ENCODE results near the gene TMEM213. TPM values are rescaled to one million over a fixed set of nuclear protein-coding genes. Genes with fewer than 3 reads are reported as not detected.
"Not testable (repeated sequence)": the region's sequence is repeated elsewhere in the genome, so short reads cannot be mapped to it uniquely, and the experiment has no call there.

The TMEM213 gene
- total RNA-seq, 1 experiment from 2014 or later, result not detected

DNA sequence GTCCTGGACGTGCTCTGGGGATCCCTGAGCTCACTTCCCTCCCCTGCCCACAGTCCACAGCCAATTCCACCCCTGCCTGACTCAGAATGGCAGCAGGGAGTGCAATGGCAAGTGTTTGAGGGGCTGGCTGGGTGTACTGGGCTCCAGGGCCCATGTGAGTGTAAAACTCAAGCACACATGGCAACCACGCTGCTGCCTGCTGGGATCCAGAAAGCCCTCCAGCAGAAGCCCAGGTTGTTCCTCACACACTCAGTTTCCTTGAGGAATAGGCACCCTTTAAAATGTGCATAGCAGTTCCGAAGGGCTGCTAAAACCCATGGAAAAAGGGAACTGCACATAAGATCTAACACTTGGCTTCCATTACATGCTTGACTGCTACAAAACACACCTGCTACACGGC, 11.6 kb downstream of the TMEM213 start:
- ChIA-PET POLR2A (no interaction called here), RAD21 (ENCODE audit: low non-redundant PET in 1 of 2, low total read pairs in 2 of 2, uncharacterized antibody in 2 of 2, unreplicated experiment in 2 of 2) (no interaction called here), CTCF (no interaction called here)
- Histone ChIP-seq H3K4me2 (ENCODE audit: low read length) (no peak overlapping the region), H3K36me3 (ENCODE audit: control insufficient read depth in 1 of 2, insufficient read depth in 2 of 2, low read length in 2 of 2) (no peaks in the 10 kb centered on the region), H4K20me1 (ENCODE audit: insufficient read depth) (no peaks in the 10 kb centered on the region), H3K27ac (ENCODE audit: low read depth, low read length) (no peak overlapping the region), H3K9me2 (ENCODE audit: insufficient read depth) (no peaks in the 10 kb centered on the region), H2AFZ (ENCODE audit: low read depth, low read length, poor library complexity, severe bottlenecking) (no peak overlapping the region), H3K9ac (ENCODE audit: low read length) (no peak overlapping the region), H3K4me1 (ENCODE audit: control insufficient read depth in 1 of 2, insufficient read depth in 2 of 2, low read length in 2 of 2) (no peaks in the 10 kb centered on the region), H3K4me3 (replicated peaks in 1 of 2; ENCODE audit: low read depth in 1 of 2, low read length in 2 of 2) (no peak overlapping the region), H3K9me3 (ENCODE audit: control insufficient read depth in 1 of 2, insufficient read depth in 1 of 2, low read depth in 1 of 2, low read length in 2 of 2) (no peaks in the 10 kb centered on the region), H3K79me2 (ENCODE audit: insufficient read depth, low read length) (no peaks in the 10 kb centered on the region), H3K27me3 (ENCODE audit: insufficient read depth, low read length) (no peaks in the 10 kb centered on the region)
- no peak for ATAC-seq
- TF ChIP-seq YY1 (IDR thresholded peaks at IDR 0.05; ENCODE audit: extremely low read depth, insufficient replicate concordance, low read depth, low read length) (no peak), JUND (IDR thresholded peaks at IDR 0.05) (no peak), ELF1 (IDR thresholded peaks at IDR 0.05; ENCODE audit: borderline replicate concordance, low read depth) (no peak), TCF7L2 (IDR thresholded peaks at IDR 0.05; ENCODE audit: borderline replicate concordance, extremely low read depth, insufficient read depth, insufficient read length) (no peak), ZBTB33 (IDR thresholded peaks at IDR 0.05; ENCODE audit: extremely low read depth, insufficient replicate concordance, low read length) (no peak), SIN3A (IDR thresholded peaks at IDR 0.05; ENCODE audit: low read depth) (no peak), SP1 (IDR thresholded peaks at IDR 0.05; ENCODE audit: low read depth) (no peak), EGR1 (IDR thresholded peaks at IDR 0.05; ENCODE audit: low read depth) (no peak), RAD21 (IDR thresholded peaks at IDR 0.05; ENCODE audit: low read depth) (no peak)
- TF ChIP-seq, protein P1, sequence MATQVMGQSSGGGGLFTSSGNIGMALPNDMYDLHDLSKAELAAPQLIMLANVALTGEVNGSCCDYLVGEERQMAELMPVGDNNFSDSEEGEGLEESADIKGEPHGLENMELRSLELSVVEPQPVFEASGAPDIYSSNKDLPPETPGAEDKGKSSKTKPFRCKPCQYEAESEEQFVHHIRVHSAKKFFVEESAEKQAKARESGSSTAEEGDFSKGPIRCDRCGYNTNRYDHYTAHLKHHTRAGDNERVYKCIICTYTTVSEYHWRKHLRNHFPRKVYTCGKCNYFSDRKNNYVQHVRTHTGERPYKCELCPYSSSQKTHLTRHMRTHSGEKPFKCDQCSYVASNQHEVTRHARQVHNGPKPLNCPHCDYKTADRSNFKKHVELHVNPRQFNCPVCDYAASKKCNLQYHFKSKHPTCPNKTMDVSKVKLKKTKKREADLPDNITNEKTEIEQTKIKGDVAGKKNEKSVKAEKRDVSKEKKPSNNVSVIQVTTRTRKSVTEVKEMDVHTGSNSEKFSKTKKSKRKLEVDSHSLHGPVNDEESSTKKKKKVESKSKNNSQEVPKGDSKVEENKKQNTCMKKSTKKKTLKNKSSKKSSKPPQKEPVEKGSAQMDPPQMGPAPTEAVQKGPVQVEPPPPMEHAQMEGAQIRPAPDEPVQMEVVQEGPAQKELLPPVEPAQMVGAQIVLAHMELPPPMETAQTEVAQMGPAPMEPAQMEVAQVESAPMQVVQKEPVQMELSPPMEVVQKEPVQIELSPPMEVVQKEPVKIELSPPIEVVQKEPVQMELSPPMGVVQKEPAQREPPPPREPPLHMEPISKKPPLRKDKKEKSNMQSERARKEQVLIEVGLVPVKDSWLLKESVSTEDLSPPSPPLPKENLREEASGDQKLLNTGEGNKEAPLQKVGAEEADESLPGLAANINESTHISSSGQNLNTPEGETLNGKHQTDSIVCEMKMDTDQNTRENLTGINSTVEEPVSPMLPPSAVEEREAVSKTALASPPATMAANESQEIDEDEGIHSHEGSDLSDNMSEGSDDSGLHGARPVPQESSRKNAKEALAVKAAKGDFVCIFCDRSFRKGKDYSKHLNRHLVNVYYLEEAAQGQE (IDR thresholded peaks at IDR 0.05; ENCODE audit: low read depth), result no peak
- TF ChIP-seq, protein P2, sequence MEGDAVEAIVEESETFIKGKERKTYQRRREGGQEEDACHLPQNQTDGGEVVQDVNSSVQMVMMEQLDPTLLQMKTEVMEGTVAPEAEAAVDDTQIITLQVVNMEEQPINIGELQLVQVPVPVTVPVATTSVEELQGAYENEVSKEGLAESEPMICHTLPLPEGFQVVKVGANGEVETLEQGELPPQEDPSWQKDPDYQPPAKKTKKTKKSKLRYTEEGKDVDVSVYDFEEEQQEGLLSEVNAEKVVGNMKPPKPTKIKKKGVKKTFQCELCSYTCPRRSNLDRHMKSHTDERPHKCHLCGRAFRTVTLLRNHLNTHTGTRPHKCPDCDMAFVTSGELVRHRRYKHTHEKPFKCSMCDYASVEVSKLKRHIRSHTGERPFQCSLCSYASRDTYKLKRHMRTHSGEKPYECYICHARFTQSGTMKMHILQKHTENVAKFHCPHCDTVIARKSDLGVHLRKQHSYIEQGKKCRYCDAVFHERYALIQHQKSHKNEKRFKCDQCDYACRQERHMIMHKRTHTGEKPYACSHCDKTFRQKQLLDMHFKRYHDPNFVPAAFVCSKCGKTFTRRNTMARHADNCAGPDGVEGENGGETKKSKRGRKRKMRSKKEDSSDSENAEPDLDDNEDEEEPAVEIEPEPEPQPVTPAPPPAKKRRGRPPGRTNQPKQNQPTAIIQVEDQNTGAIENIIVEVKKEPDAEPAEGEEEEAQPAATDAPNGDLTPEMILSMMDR (IDR thresholded peaks at IDR 0.05 in 2 of 3, conservative IDR thresholded peaks at IDR 0.05 in 1 of 3; ENCODE audit: borderline replicate concordance in 1 of 3, insufficient read depth in 1 of 3, low read depth in 2 of 3, low read length in 2 of 3), result no peak
- TF ChIP-seq, protein P3, sequence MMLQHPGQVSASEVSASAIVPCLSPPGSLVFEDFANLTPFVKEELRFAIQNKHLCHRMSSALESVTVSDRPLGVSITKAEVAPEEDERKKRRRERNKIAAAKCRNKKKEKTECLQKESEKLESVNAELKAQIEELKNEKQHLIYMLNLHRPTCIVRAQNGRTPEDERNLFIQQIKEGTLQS (IDR thresholded peaks at IDR 0.05), result no peak
- TF ChIP-seq, protein P4, sequence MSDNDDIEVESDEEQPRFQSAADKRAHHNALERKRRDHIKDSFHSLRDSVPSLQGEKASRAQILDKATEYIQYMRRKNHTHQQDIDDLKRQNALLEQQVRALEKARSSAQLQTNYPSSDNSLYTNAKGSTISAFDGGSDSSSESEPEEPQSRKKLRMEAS (IDR thresholded peaks at IDR 0.05), result no peak
- BruUV-seq (replicated peaks), result no TSS peak
- no peak for DNase-seq (ENCODE audit: low read depth, low spot score)
- intact Hi-C loops (cut with micrococcal nuclease), result no loop called here

GRCh38 chr7:138811327-138811726, 13.5 kb downstream of the TMEM213 start:
- ATAC-seq; H3K9me3 ChIP-seq (ENCODE audit: control insufficient read depth in 1 of 2, insufficient read depth in 1 of 2, low read depth in 1 of 2, low read length in 2 of 2); POLR2A ChIA-PET; intact Hi-C loops (cut with micrococcal nuclease); RAD21 ChIA-PET (ENCODE audit: low non-redundant PET in 1 of 2, low total read pairs in 2 of 2, uncharacterized antibody in 2 of 2, unreplicated experiment in 2 of 2); BruUV-seq (replicated peaks); H3K4me2 ChIP-seq (ENCODE audit: low read length); H3K79me2 ChIP-seq (ENCODE audit: insufficient read depth, low read length); H3K4me1 ChIP-seq (ENCODE audit: control insufficient read depth in 1 of 2, insufficient read depth in 2 of 2, low read length in 2 of 2); H4K20me1 ChIP-seq (ENCODE audit: insufficient read depth); H3K4me3 ChIP-seq (replicated peaks in 1 of 2; ENCODE audit: low read depth in 1 of 2, low read length in 2 of 2); H2AFZ ChIP-seq (ENCODE audit: low read depth, low read length, poor library complexity, severe bottlenecking); H3K36me3 ChIP-seq (ENCODE audit: control insufficient read depth in 1 of 2, insufficient read depth in 2 of 2, low read length in 2 of 2); DNase-seq (ENCODE audit: low read depth, low spot score); H3K9me2 ChIP-seq (ENCODE audit: insufficient read depth); CTCF ChIA-PET; H3K27me3 ChIP-seq (ENCODE audit: insufficient read depth, low read length); H3K27ac ChIP-seq (ENCODE audit: low read depth, low read length); H3K9ac ChIP-seq (ENCODE audit: low read length): not testable (repeated sequence)
